Right cardiac atrium (tissue), 5 donors: Measurements from ENCODE around the gene ASB14. TPM values are rescaled to one million over a fixed set of nuclear protein-coding genes. Genes with fewer than 3 reads are reported as not detected.

Experiments
- ATAC-seq, 2 donors: fragments of 200-7000 bp; cut with Tn5 transposase; one replicate each; pipeline versions ENCODE4 v1.8.0 to v1.9.1; 2020; ENCODE audit warnings: moderate library complexity in 2 of 2, mild to moderate bottlenecking in 1 of 2
- DNase-seq, 3 donors: peaks; one replicate each; pipeline ENCODE4 v3.0.0-alpha.2; 2020
- H3K27ac ChIP-seq: one replicate; pipeline ENCODE4 v1.5.1; 2013; ENCODE audit warnings: mild to moderate bottlenecking, low read length, control low read depth, moderate library complexity
- H3K27me3 ChIP-seq: one replicate; pipeline ENCODE4 v1.6.1; 2013; ENCODE audit not compliant: control insufficient read depth, insufficient read depth
- H3K4me1 ChIP-seq: one replicate; pipeline ENCODE4 v1.6.1; 2013; ENCODE audit warnings: low read length; ENCODE audit not compliant: control insufficient read depth, insufficient read depth
- H3K4me3 ChIP-seq: one replicate; pipeline ENCODE4 v1.5.1; 2013; ENCODE audit warnings: low read length, control low read depth
- H3K9me3 ChIP-seq: one replicate; pipeline ENCODE4 v1.6.1; 2013; ENCODE audit warnings: low read length; ENCODE audit not compliant: control insufficient read depth
- WGBS: extraction: QIAGEN DNeasy Blood & Tissue Kit; methylation state at CpG from one replicate; pipeline ENCODE4 v1.1.7; 2013; 5-methylcytosine and 5-hydroxymethylcytosine counted together
- intact Hi-C, 4 donors: fragments of 100-400 bp; cut with DNase I; formaldehyde crosslinking; loops; one replicate each; pipeline versions ENCODE4 v1.11.0 to v1.14.0; 2022 to 2023
- polyA plus RNA-seq: library from polyadenylated mRNA; stranded (reverse); fragments of 200-250 nt; gene quantifications from one replicate; pipeline ENCODE4 v1.2.3, GENCODE V29; 2013
- total RNA-seq, 4 donors: library from RNA; stranded (reverse); fragmentation: NEBNext Ultra II Directional; extraction: Animal tissue kit (Norgen Biotek cat#: 25700); gene quantifications; one replicate each; pipeline ENCODE4 v1.2.1, GENCODE V29; 2021
- donor health status: healthy with polysubstance abuse.
- donor health status: DM: no; HTN: yes; CAD: no.
- donor health status: DM: no; HTN: no; CAD: no.
- donor health status: DM: no; HTN: yes; CAD: no; lungs with severe emphysema.
- donor health status: DM: yes; HTN: yes; CAD: no.

The ASB14 gene
- total and polyA plus RNA-seq, 5 donors, result 0.26 to 1.8 (median 0.93) TPM; not detected in 1

DNA sequence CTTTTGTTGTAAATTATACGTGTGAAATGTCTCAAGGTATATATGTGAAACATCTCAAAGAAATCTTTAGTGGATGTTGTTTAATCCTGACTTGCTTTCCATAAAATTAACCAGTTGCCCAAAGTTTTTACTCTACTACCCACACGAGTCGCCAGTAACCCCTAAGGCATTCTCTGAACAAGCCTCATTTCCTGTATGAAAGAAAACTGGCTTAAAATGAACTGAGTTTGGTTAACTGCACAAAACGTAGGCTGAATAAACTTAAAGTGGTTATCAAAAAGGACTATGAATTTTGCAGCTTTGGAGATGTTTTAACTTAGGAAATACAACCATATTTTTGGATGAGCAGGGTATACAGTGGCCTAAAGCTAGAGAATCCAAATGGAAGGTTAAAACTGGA, 67.6 kb downstream of the ASB14 start:
- no peaks in the 10 kb centered on the region for H3K9me3 ChIP-seq
- intact Hi-C loops, result loop anchor here in 3 of 4 donors (5.0 to 10.0 kb wide), 3 partner anchors 123 to 230 kb away; no protein-coding TSS in a partner anchor
- ATAC-seq (no peak), DNase-seq (no peak)
- H3K4me3 ChIP-seq, result no peak overlapping the region
- 61% methylated on average over 4 of the region's 4 CpGs for WGBS
- H3K4me1 ChIP-seq, result no peaks in the 10 kb centered on the region
- no peaks in the 10 kb centered on the region for H3K27me3 ChIP-seq
- H3K27ac ChIP-seq, result no peak overlapping the region

DNA sequence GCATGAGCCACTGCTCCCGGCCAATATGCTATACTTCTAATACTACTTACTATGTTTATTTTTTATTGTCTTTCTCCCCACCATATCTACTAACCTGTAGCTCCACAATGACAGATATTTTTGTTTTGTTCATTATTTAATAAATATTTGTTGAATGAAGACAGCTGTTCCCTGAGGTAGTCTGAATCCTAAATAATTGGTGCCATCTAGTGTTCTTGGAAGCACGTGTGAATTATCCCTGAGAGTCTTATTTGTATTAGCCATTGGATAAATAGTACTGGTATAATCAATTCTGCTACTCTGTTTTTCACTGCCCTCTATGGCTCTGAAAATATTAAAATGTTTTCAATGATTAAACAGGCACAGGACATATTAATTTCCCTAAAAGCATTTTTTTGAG, 70.6 kb downstream of the ASB14 start:
- intact Hi-C loops, result loop anchor here in 1 of 4 donors (5.0 to 10.0 kb wide), 2 partner anchors 120 to 227 kb away; no protein-coding TSS in a partner anchor
- no peak for ATAC-seq
- Histone ChIP-seq H3K27me3 (no peaks in the 10 kb centered on the region), H3K9me3 (no peaks in the 10 kb centered on the region), H3K27ac (no peak overlapping the region), H3K4me1 (no peaks in the 10 kb centered on the region), H3K4me3 (no peak overlapping the region)
- WGBS, result 54% methylated on average over 2 of the region's 2 CpGs
- DNase-seq, result no peak

Other genes with a start within 250 kb of the ASB14 start
- not detected for gene SPATA12, start 232.0 kb downstream of the ASB14 start, total RNA-seq
- 0.02 TPM for gene SPATA12, start 232.0 kb downstream of the ASB14 start, polyA plus RNA-seq
- 1 to 10 TPM; 1.5 to 2.8 (median 2.3) TPM for gene IL17RD, start 127.3 kb downstream of the ASB14 start, total RNA-seq
- gene IL17RD, start 127.3 kb downstream of the ASB14 start, polyA plus RNA-seq, result 0.59 TPM
- gene HESX1, start 92.7 kb downstream of the ASB14 start, total RNA-seq, result under 1 TPM in 2 of 4 donors, not detected in 2; 0.34 to 0.38 TPM
- 0.63 TPM for gene HESX1, start 92.7 kb downstream of the ASB14 start, polyA plus RNA-seq
- gene APPL1, start 65.0 kb downstream of the ASB14 start, total RNA-seq, result 10 to 100 TPM; 33.7 to 39.5 (median 38.1) TPM
- gene APPL1, start 65.0 kb downstream of the ASB14 start, polyA plus RNA-seq, result 12.5 TPM